Breast epithelium (tissue), 4 donors: ENCODE data around the gene TNFRSF25. TPM values are rescaled to one million over a fixed set of nuclear protein-coding genes. Genes with fewer than 3 reads are reported as not detected.
"Not testable (repeated sequence)": the region's sequence is repeated elsewhere in the genome, so short reads cannot be mapped to it uniquely, and the experiment has no call there.

Experiments used
- DNase-seq, 2 donors: peaks; one replicate each; pipeline ENCODE4 v3.0.0-alpha.2; 2019; ENCODE audit warnings: low spot score in 2 of 2
- H3K27ac ChIP-seq, 2 donors: fragments of 200-600 bp; sonication (generic) in 1 of 2; one replicate each; pipeline ENCODE4 v1.5.1; 2016 to 2019; ENCODE audit warnings: mild to moderate bottlenecking in 1 of 2
- H3K27me3 ChIP-seq, 2 donors: fragments of 200-600 bp; sonication (generic) in 1 of 2; one replicate each; pipeline versions ENCODE4 v1.5.1 to v1.6.0; 2017 to 2019; ENCODE audit warnings: control low read depth in 1 of 2, mild to moderate bottlenecking in 1 of 2
- H3K36me3 ChIP-seq: fragments of 200-600 bp; one replicate; pipeline ENCODE4 v1.5.1; 2019
- H3K4me1 ChIP-seq, 2 donors: fragments of 200-600 bp; sonication (generic); one replicate each; pipeline ENCODE4 v1.5.1; 2016 to 2019; ENCODE audit warnings: control low read depth in 1 of 2
- H3K4me3 ChIP-seq, 3 donors: fragments of 200-600 bp; sonication (generic); 1 replicate in 2 of 3; 2 replicates in 1 of 3; pipeline ENCODE4 v1.5.1; 2016 to 2019; ENCODE audit warnings: mild to moderate bottlenecking in 3 of 3, moderate library complexity in 2 of 3
- H3K9me3 ChIP-seq, 2 donors: fragments of 200-600 bp; sonication (generic) in 1 of 2; one replicate each; pipeline ENCODE4 v1.5.1; 2016 to 2019; ENCODE audit warnings: control low read depth in 1 of 2
- CTCF ChIP-seq, 3 donors: fragments of 450-650 bp; IDR thresholded peaks; one replicate each; pipeline ENCODE4 v1.5.1; 2016 to 2017; ENCODE audit warnings: antibody characterized with exemption in 3 of 3, mild to moderate bottlenecking in 3 of 3, moderate library complexity in 3 of 3
- POLR2A ChIP-seq: fragments of 450-650 bp; IDR thresholded peaks from one replicate; pipeline ENCODE4 v1.6.1; 2016; ENCODE audit warnings: antibody characterized with exemption, mild to moderate bottlenecking, moderate library complexity
- POLR2AphosphoS5 ChIP-seq, 3 donors: sonication (generic); formaldehyde crosslinking; IDR thresholded peaks; one replicate each; pipeline ENCODE4 v1.6.1; 2017; ENCODE audit warnings: antibody characterized with exemption in 3 of 3
- intact Hi-C: fragments of 100-400 bp; cut with DNase I; formaldehyde crosslinking; loops from one replicate; pipeline ENCODE4 v1.15.1; 2023; ENCODE audit warnings: low total_unique reads
- total RNA-seq, 3 donors: library from RNA; depleted of rRNA; stranded (reverse); fragments of >200 nt; gene quantifications; one replicate each; pipeline ENCODE4 v1.1.0, GENCODE V29; 2016

Gene TNFRSF25
- total RNA-seq, 3 donors from 2014 or later: 3.8 to 13.1 (median 12.4) TPM

GRCh38 chr1:6460301-6461050 lies 5.5 kb downstream of the TNFRSF25 start:
- no peaks in the 10 kb centered on the region for H3K4me1 ChIP-seq
- H3K9me3 ChIP-seq: no peaks in the 10 kb centered on the region
- H3K36me3 ChIP-seq: no peaks in the 10 kb centered on the region
- intact Hi-C loops: no loop called here
- DNase-seq: no peak
- H3K27me3 ChIP-seq: peaks cover 0 to 4% of the 10 kb centered on the region in 2 donors
- TF ChIP-seq POLR2A (no peak), CTCF (IDR thresholded peaks at IDR 0.05) (no peak), POLR2AphosphoS5 (IDR thresholded peaks at IDR 0.05) (no peak)
- peak overlapping the region in 1 of 2 donors; percentile 32 for H3K27ac ChIP-seq
- H3K4me3 ChIP-seq: peak overlapping the region; percentile 18 to 44 (median 34)

DNA sequence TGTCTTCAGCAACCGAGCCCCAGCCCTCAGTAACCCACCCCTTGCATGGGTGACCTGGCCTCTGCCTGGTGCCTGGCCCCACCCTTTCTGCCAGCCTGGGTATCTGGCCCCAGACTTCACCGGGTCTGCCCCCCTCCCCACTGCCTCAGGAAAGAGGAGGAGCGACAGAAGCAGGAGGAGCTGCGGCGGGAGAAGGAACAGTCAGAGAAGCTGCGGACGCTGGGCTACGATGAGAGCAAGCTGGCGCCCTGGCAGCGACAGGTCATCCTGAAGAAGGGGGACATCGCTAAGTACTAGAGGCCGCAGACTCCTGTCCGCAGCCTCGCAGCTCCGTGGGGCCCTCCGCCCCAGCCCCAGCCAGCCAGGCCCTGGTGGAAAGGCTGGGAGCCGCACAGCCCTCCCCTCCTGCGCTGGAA lies 6.1 kb downstream of the TNFRSF25 start:
- H3K27ac ChIP-seq: no peak overlapping the region
- intact Hi-C loops: no loop called here
- DNase-seq: no peak
- H3K27me3 ChIP-seq: peaks cover 0 to 11% of the 10 kb centered on the region in 2 donors
- TF ChIP-seq POLR2AphosphoS5 (IDR thresholded peaks at IDR 0.05) (no peak), POLR2A (no peak), CTCF (IDR thresholded peaks at IDR 0.05) (no peak)
- H3K36me3 ChIP-seq: no peaks in the 10 kb centered on the region
- peak overlapping the region; percentile 18 to 44 (median 34) for H3K4me3 ChIP-seq
- no peaks in the 10 kb centered on the region for H3K4me1 ChIP-seq
- H3K9me3 ChIP-seq: no peaks in the 10 kb centered on the region

DNA sequence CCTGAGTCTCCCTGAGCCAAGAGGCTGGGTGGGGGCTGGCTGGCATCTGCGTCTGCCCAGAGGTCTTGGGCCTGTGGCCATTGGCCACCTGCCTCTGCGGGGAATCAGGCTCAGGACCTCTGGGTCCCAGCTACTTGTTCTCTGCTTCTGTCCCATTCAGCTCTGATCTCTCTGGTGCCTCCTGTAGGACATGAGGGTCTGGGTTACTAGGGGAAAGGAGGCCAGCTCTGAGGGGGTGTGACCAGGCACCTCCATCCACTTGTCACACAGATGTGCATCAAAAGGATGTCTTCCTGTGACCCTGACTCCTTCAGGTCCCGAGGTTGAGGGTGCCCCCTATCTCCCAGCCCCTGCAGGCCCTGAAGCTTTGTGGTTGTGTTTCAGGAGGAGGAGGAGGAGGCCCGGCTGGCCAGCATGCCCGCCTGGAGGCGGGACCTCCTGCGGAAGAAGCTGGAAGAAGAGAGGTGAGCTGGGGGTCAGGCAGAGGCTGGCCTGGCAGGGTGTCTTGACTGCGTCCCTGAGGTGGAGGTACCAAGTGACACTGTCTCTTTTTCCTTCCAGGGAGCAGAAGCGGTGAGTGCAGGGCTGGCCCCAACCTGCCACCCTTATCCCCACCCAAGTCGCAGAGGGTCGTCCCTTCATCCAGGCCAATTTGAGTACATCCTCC lies 9.0 kb downstream of the TNFRSF25 start:
- intact Hi-C loops: no loop called here
- Histone ChIP-seq H3K4me1 (no peaks in the 10 kb centered on the region), H3K27me3 (peaks cover 0 to 40% of the 10 kb centered on the region in 2 donors)

DNA sequence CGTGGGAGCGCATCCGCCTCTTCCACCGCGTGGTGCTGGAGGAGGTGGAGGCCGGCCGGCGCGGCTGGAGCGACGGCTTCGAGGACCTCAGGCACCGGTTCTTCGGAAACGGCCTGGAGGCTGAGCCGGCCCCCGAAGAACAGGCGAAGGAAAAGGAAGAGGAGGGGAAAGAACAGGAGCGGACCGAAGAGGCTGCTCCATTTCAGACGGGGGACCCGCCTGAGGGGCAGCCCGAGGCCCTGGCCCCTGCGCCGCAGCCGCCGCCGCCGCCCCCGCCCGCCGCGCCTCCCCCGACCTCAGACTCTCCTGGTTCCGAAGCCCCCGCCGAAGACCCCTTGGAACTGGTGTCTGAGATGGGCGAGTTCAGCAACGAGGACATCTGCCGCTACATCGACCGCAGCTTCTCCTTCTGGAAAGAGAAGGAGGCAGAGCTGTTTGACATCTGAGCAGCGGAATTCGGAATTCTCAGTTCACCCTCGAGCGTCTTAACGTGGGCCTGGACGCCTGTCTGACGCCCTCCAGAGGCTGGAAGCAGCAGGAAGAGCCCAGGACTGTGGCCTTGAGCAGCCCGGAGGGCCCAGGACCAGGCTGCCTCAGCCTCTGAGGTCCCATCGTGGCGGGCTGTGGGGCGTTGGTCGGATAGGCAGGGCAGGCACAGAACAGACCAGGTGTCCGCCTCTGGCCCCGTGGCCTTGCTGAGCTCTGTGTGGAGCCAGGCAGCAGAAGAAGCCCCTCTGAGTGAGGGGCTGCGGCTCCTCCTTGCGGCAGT lies 10.0 kb downstream of the TNFRSF25 start:
- H3K4me1 ChIP-seq, H3K27ac ChIP-seq, intact Hi-C loops, DNase-seq, H3K9me3 ChIP-seq, H3K4me3 ChIP-seq, H3K36me3 ChIP-seq: not testable (repeated sequence)
- peaks cover 0 to 49% of the 10 kb centered on the region in 2 donors for H3K27me3 ChIP-seq

More for the DNA sequence above, 9.0 kb downstream of the TNFRSF25 start:
- H3K27ac ChIP-seq: no peak overlapping the region
- TF ChIP-seq POLR2A: no peak
- no peak for TF ChIP-seq CTCF (IDR thresholded peaks at IDR 0.05)
- TF ChIP-seq POLR2AphosphoS5 (IDR thresholded peaks at IDR 0.05): no peak
- H3K36me3 ChIP-seq: no peaks in the 10 kb centered on the region
- no peak for DNase-seq
- no peaks in the 10 kb centered on the region for H3K9me3 ChIP-seq
- H3K4me3 ChIP-seq: no peak overlapping the region

GRCh38 chr1:6454856-6455751 lies 10.9 kb downstream of the TNFRSF25 start:
- no peaks in the 10 kb centered on the region for H3K9me3 ChIP-seq
- no peak for DNase-seq
- H3K27me3 ChIP-seq: peaks cover 0 to 54% of the 10 kb centered on the region in 2 donors

More at GRCh38 chr1:6454856-6455751, 10.9 kb downstream of the TNFRSF25 start:
- Histone ChIP-seq H3K36me3 (no peaks in the 10 kb centered on the region), H3K4me1 (no peaks in the 10 kb centered on the region), H3K4me3 (peak overlapping the region in 1 of 3 donors; percentile 43), H3K27ac (no peak overlapping the region)
- TF ChIP-seq CTCF (IDR thresholded peaks at IDR 0.05) (no peak), POLR2A (no peak), POLR2AphosphoS5 (IDR thresholded peaks at IDR 0.05) (no peak)
- intact Hi-C loops: no loop called here
